G401 (cell line): ENCODE measurements around the gene APLF. TPM values are rescaled to one million over a fixed set of nuclear protein-coding genes. Genes with fewer than 3 reads are reported as not detected.
"Not testable (repeated sequence)": the region's sequence is repeated elsewhere in the genome, so short reads cannot be mapped to it uniquely, and the experiment has no call there.

Experiments
- DNase-seq: peaks from one replicate; pipeline ENCODE4 v3.0.0-alpha.2; 2015; ENCODE audit warnings: low spot score
- in situ Hi-C: cut with HindIII; loops from 2 replicates; pipeline ENCODE4 v1.10.0; 2016; ENCODE audit warnings: low sequenced_read_pairs, mixed read lengths
- total RNA-seq: library from RNA; depleted of rRNA; stranded (reverse); fragments of >200 nt; shearing (Covaris generic); gene quantifications from 2 replicates; pipeline ENCODE4 v1.2.3, GENCODE V29; 2014

Gene APLF
- total RNA-seq, 1 experiment from 2014 or later: 0.58 TPM

DNA sequence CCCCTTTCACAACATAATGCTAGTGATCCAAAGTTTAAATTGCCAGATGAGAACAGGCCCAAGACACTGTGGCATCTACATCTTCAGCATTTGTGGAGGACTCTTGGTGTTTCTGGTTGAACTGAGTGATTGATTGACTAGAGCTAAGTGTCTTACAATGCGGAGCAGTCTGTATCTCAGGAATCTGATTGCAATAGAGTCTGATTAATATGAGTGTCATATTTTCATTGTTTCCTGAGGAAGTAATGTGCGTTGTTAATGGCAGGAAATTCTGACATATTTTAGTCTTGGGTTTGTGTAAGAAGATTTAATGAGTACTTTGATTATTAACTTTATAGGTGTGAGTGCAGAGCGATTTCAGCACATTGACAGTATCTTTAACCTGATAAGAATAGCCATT lies 94.0 kb downstream of the APLF start:
- in situ Hi-C loops: no loop called here
- DNase-seq: no peak

DNA sequence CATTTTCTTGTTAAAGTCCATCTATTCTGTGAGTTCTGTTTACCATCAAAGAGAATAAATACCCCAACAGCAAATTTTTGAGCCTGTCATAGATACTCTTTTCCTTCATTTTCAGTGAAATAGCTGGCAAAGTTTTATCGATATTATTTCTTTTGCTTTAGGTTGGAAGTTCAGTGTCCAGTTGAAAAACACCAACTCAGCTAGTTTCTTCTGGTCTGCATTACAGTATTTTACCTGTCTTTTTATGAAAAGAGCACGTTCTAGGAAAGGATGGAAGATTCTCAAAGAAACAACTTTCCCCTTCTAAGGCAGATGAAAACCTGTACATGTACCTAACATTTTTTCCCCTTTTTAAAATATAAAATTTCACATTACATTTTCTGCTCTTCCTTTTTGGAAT lies 95.5 kb downstream of the APLF start:
- in situ Hi-C loops: no loop called here
- no peak for DNase-seq

DNA sequence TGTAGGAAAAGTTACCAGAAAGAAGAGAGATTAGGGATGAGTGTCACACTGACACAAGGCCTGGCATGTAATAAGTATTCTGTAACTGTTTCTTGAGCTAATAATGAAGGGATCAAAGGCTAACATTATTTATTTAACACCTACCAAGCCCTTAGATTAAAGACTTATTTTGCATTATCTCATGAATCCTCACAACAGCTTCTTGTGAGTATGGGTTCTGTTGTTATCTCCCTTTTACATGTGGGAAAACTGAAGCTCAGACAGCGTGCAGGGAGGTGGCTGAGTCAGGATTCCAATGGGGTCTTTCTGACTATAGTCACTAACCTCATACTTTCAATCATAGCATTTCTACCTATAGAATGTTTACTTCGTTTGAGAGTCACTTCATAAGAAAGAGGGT lies 97.0 kb downstream of the APLF start:
- in situ Hi-C loops: no loop called here

DNA sequence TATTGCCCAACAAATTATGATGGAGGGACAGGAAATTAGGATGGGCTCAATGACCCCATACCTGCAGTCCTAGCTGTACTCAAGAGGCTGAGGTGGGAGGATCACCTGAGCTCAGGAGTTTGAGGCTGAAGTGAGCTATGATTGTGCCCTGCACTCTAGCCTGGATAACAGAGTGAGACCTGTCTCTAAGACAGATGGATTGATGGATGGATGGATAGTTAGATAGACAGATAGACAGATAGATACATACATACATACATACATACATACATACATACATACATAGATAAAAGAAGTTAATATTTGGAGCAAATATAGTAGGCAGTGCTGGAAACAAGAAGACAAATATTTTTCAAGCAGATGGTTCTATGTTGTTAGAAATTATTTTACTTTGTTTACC lies 97.9 kb downstream of the APLF start:
- no peak for DNase-seq
- in situ Hi-C loops: no loop called here

More for the DNA sequence above, 97.0 kb downstream of the APLF start:
- DNase-seq: no peak

DNA sequence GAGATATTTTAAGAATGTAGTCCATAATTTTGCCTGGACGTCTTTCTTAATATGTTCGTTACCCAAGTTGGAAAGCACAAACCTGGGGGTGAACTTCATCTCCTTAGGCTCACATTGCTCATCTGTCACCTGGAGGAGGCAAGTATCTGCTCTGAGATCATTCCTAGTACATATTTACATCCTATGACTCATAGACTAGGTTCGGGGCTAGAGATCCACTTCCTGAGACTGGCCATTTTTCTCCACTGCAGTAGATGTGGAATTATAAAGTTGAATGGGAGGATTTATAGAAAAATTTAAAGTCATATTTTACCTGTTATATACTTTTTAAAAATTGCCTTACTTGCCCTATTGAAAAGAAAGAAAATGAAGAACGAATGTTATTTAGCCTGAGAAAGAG lies 98.5 kb downstream of the APLF start:
- in situ Hi-C loops: no loop called here
- DNase-seq: no peak

DNA sequence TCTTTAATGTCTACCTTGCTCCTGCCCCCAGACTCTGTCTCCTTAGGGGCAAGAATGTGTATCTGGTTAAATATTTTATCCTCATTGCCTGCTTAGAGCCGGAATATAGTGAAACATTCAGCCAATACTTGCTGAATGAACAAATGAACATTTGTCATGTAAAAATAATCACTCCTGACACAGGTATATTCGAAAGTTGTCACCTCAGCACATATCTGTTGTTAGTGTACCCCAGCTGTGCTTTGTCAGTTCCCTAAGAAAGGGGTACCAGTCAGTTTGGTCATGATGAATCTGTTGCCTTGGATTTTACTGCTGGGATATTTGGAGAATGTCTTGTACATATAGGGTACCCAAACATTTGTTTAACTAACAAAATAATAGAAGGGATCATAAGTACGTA lies 99.0 kb downstream of the APLF start:
- no peak for DNase-seq
- in situ Hi-C loops: no loop called here

DNA sequence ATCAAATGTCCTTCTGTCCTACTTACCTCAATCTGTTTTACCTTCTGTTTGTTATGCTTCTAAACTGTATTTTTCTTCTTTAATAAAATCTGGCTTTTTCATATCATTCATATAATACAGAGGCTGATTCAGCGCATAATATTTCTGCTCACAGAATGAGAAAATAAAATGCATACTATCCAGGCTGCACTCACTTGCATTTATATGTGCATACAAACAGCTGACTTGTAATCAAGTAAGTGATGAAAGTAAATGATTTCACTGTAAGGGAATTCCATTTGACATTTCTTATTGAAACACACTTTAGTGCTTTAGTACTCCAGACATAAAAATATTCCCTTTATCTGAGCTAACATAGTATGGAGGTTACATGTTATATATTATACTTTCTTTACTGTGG lies 100.7 kb downstream of the APLF start:
- in situ Hi-C loops: no loop called here
- no peak for DNase-seq

DNA sequence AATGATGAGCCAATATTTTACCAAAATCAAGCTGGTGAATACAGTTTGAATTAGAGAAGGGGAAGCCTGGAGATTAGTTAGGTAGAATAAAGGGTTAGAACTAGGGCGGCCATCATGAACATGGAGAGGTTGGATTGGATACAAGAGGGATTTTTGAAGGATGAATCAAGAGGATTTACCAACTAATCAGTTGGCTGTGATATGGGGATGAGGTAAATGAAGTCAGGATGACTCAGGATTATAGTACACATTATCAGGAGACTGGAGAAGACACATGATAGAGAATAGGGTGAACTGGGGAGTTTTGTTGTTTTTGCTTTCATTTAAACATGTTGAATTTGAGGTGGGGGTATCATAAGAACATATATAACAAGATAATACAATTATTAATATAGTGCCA lies 102.2 kb downstream of the APLF start:
- in situ Hi-C loops: no loop called here
- DNase-seq: no peak

DNA sequence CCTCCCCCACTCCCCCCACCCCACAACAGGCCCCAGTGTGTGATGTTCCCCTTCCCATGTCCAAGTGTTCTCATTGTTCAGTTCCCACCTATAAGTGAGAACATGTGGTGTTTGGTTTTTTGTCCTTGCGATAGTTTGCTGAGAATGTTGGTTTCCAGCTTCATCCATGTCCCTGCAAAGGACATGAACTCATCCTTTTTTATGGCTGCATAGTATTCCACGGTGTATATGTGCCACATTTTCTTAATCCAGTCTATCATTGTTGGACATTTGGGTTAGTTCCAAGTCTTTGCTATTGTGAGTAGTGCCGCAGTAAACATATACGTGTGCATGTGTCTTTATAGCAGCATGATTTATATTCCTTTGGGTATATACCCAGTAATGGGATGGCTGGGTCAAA lies 103.0 kb downstream of the APLF start:
- in situ Hi-C loops: not testable (repeated sequence)

DNA sequence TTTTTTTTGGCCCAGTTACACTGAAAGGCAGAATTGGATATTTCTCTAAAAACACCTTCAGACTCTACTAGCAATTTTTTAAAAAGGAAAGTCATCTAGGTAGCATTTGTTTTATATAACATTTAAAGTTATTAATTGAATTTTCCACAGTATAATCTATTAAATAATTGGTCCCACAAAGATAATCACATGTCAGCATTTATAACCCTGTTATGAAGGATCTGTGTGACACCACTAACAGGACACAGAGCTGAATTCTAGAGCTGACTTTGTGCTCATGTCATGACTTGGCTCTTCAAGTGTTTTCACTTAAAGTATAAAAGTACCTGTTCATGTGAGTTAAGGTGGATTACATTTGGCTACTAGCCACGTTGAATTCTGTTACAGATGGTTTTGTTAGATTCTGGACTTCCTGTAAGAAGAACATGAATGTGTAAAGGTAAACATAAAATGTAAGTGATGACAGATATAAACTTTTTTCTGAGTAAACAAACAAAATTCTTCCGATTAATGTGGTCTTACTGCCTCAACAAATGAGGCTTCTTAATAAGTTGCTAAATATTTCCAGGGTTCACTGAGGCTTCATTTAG lies 106.9 kb downstream of the APLF start:
- no peak for DNase-seq
- in situ Hi-C loops: no loop called here

More for the DNA sequence above, 103.0 kb downstream of the APLF start:
- DNase-seq: not testable (repeated sequence)

DNA sequence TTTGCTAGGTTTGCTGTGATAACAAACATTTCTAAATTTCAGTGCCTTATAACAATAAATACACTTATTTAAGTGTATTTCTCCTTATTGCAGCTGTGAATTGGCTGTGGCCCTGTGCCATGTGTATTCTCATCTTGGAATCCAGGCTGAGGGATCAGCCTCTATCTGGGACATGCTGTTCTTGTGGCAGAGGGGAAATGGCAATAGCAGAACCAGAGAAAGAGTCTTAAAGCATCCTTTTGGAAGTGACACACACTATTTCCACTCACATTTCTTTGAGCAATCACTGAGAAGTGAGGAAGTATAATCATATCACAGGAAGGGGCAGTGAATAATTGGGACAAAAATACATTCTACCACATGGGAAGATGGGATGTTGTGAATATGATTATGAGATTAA lies 109.8 kb downstream of the APLF start:
- DNase-seq: no peak
- in situ Hi-C loops: no loop called here

DNA sequence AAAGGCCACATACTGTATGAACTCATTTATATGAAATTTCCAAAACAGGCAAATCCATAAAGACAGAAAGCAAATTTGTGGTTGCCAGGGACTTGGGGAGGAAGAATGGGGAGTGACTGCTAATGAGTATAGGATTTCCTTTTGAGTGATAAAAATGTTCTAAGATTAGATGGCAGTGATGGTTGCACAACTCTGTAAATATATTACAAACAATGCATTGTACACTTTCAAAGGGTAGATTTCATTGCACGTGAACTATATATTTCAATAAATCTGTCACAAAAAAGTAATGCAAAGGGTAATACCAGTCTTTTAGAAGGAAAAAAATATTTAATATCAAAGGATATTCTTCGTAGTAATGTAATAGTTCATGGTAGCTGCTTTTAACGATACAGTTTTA lies 112.3 kb downstream of the APLF start:
- DNase-seq: no peak
- in situ Hi-C loops: no loop called here

DNA sequence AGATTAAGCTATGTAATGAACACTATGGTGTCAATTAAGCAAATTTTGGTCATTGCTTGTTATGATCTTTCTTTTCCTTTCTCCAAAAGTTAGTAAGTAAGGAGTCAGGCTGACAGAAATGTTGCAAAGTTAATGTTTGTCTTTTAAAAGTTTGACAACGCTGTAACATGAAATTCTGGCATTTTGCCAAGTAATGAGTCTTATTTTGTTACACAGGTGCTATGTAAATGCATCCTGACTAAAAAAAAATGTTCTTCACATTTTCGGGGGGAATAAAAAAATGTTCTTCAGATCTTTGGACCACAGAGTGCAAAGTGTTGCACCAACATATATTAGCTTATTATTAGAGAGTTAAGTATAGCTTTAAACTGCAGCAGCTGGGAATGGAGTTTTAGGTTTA lies 121.2 kb downstream of the APLF start:
- in situ Hi-C loops: no loop called here
- no peak for DNase-seq

DNA sequence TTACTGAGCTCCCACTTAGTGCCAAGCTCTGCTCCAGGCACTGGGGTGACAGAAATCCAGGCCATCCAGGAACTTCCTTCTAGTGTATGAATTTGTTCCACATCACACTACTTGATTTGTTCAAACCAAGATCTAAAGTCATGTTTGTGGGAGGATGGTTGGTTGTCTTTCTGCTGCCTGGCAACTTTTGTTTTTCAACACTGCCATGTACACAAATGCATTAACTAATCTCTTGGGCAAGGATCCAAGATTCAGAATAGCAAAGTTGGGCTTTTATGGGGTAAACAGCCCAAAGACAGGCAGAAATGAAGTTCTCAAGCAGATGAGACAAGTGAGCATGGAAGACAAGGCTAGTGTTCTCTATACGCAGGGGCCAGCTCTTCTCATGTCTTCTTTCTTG lies 122.6 kb downstream of the APLF start:
- DNase-seq: no peak
- in situ Hi-C loops: no loop called here

DNA sequence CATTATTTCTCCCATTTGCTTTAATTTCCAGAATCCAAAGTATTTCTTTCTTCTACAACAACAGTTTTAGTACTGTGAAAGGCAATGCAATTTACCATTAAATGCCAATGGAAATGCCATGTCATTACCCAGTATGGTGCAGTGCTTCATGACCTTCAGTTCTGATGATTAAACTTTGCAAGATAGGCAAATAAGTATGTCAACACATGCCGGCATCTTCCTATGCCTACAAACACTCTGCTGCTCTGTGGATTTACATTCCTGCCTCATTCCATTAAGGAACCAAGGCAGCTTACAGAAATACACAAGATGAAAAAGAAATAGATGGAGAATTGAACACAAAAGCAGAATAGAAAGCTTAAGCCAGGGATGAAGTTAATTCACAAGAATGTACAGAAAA lies 123.3 kb downstream of the APLF start:
- in situ Hi-C loops: no loop called here
- no peak for DNase-seq

DNA sequence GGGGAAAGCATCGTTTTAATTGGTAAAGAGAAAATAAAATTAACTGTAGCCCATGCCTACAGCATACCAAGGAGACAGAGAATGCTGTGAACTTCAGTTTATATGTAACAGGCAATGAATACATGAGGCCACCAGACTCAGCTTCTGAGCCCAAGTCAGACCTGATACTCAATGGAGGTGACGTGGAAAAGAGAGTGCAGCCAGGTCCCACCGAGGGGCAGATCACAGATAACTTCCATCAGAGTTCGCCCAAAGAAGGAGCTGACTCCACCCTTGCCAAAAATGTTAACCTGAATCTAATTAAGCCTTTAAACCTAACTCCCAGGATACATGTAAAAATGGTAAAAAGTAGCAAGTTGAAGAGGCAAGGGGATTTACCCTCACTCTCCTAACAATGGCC lies 123.8 kb downstream of the APLF start:
- in situ Hi-C loops: no loop called here
- DNase-seq: no peak

DNA sequence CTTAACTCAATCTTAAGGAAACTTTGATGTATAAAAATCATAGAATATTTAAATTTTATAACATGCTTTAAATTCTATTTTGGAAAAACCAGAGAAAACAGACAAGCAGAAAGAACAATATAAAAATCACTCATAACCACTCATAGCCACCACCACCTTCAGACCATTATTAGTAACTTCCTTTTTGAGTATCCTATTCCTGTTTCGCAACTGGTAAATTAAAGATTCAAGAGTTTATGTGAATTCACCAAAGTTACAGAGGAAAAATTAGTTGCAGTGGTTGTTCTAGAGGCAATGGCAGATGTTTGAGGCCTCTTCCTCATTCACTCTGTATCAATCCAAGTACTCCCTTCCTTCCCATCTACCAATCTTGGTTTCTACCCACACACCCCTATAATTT lies 126.7 kb downstream of the APLF start:
- DNase-seq: no peak
- in situ Hi-C loops: no loop called here

DNA sequence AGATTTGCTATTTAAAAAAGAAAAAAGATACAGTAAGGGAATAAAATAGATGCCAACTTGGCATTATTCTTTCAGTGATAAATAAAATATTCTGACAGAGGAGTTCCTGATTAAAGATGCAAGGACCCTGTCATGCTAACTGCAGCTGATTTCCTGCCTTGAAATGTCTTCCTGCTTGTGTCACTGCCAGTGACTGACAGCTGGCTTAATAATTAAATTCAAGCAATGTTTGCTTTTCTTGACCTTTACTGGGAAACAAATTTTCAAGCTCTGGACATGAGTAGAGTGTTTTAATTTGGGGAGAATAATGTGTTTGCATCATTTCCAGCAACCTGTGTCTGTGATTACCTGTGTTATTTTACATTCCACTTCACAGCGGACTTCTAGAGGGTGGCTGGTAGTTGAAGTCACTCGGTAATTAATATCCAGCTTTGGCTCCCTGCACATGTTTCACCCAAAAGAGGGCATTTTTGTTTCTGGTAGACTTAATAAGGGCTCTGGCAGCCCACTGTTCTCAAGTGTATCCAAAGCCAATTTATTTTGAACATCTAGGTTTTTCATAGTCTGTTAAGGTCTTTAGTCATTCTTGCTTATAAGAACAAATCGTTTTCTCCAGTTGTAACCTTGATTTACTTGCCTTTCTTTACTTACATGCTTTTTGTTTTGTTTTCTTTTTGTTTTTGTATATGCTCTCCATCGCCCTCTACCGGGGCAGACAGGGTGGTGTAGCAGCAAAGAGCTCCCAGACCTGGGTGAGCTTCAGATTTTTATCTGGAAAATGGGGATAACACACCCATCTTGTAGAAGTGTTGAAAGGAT lies 127.5 kb downstream of the APLF start:
- in situ Hi-C loops: no loop called here
- no peak for DNase-seq

DNA sequence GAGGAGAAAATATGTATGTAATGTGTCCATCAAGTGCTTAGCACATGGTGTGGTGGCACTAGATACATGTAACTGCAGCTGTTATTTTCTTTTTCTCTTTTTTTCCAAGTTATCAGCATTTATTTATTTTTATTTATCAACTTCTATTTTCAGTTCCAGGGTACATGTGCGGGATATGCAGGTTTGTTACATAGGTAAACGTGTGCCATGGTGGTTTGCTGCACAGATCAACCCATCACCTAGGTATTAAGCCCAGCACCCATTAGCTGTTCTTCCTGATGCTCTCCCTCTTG lies 128.1 kb downstream of the APLF start:
- DNase-seq, in situ Hi-C loops: not testable (repeated sequence)

DNA sequence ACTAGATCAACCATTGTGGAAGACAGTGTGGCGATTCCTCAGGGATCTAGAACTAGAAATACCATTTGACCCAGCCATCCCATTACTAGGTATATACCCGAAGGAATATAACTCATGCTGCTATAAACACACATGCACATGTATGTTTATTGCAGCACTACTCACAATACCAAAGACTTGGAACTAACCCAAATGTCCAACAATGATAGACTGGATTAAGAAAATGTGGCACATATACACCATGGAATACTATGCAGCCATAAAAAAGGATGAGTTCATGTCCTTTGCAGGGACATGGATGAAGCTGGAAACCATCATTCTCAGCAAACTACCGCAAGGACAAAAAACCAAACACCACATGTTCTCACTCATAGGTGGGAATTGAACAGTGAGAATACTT lies 133.1 kb downstream of the APLF start:
- in situ Hi-C loops, DNase-seq: not testable (repeated sequence)

DNA sequence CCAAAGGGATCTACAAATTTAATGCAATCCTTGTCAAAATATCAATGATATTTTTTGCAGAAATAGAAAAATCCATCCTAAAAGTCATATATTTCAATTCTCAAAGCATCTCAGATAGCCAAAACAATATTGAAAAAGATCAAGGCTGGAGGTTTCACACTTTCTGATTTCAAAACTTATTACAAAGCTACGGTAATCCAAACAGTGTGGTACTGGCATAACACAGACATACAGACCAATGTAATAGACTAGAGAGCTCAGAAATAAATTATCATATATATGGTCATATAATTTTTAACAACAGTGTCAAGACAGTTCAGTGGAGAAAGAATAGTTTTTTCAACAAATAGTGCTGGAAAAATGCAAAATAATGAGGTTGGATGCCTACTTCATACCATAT lies 135.7 kb downstream of the APLF start:
- DNase-seq: no peak
- in situ Hi-C loops: no loop called here
